DMS79 treated with DMSO at 0.1 percent for 48 hours (cell line): ENCODE data around the gene ARHGEF4.

ENCODE experiments used
- DNase-seq: peaks from one replicate; lab custom pipeline; 2025; lab: John Stamatoyannopoulos, UW

Gene ARHGEF4

DNA sequence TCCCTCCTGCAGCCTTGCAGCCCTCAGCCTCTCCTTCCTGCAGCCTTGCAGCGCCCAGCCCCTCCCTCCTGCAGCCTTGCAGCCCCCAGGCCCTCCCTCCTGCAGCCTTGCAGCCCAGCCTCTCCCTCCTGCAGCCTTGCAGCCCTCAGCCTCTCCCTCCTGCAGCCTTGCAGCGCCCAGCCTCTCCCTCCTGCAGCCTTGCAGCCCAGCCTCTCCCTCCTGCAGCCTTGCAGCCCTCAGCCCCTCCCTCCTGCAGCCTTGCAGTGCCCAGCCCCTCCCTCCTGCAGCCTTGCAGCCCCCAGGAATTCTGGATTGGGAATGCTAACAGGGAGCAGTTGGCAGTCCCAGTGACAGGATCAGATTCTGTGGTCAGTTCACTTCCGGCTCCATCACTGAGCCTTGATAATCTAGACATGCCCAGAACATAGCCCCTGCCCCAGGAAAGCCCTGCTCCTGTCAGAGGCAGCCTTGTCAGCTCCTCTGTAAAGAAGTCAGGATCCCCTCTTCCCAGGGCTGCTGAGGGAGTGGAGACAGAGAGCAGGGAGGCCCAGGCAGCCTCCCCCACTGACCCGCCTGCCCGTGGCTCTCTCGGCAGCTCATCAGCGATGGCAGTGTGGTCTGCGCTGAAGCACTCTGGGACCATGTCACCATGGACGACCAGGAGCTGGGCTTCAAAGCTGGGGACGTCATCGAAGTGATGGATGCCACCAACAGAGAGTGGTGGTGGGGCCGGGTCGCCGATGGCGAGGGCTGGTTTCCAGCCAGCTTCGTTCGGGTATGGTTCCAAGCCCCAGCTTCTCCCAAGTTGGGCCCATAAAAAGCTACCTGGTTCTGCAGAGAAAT lies 201.8 kb downstream of the ARHGEF4 start:
- no peak for DNase-seq

DNA sequence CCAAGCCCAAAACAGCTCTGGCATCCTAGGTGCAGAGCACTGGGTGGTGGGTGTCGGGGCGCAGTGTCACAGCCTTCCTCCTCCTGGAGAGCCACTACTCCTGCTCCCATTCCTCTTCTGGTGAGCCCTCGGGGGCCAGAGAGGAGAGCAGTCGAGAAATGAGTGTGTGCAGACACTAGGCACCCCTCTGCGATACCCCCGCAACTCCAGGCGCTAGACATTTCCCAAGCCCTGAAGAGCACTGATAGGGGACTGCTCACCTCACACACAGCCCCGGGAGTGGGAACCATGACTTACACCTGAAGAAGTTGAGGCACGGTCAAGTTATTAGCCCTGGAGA lies 202.4 kb downstream of the ARHGEF4 start:
- DNase-seq = no peak

DNA sequence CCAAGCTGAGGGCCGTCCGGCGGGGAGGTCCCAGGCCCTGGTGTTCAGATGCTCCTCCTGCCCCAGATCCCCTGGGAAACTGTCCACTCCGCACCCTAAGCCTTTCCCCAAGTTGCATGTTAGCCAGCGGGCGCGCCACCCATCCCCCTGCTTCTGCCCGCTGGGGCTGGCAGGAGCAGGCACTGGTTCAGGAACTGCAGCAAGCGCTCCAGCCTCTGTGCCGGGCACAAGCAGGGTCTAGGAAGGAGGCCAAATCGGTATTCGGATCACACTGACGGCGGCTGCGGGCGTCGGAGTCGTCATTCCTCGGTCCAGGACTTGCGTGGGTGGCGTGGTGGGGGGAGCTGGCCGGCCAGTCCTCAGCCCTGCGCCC lies 202.8 kb downstream of the ARHGEF4 start:
- DNase-seq = no peak

DNA sequence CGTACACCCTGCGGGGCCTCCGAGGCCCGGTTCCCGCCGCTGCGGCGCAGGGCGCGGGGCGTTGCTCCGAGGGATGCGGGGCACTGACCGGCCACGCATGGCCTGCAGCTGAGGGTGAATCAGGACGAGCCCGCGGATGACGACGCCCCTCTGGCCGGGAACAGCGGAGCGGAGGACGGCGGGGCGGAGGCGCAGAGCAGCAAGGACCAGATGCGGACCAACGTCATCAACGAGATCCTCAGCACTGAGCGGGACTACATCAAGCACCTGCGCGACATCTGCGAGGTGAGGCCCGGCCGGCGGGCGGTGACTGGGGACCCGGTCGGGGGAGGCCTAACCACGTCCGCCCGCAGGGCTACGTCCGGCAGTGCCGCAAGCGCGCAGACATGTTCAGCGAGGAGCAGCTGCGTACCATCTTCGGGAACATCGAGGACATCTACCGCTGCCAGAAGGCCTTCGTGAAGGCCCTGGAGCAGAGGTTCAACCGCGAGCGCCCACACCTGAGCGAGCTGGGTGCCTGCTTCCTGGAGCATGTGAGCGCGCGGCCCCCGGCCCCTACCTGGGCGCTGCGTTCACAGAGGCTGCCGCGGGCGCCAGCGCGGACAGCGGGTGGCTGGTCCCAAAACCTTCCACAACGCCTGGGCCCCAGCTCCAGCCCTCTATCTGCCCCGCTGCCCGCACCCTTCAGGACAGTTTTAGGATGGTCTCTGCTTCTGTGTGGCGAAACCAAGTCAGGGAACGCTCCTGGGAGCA lies 203.4 kb downstream of the ARHGEF4 start:
- no peak for DNase-seq

DNA sequence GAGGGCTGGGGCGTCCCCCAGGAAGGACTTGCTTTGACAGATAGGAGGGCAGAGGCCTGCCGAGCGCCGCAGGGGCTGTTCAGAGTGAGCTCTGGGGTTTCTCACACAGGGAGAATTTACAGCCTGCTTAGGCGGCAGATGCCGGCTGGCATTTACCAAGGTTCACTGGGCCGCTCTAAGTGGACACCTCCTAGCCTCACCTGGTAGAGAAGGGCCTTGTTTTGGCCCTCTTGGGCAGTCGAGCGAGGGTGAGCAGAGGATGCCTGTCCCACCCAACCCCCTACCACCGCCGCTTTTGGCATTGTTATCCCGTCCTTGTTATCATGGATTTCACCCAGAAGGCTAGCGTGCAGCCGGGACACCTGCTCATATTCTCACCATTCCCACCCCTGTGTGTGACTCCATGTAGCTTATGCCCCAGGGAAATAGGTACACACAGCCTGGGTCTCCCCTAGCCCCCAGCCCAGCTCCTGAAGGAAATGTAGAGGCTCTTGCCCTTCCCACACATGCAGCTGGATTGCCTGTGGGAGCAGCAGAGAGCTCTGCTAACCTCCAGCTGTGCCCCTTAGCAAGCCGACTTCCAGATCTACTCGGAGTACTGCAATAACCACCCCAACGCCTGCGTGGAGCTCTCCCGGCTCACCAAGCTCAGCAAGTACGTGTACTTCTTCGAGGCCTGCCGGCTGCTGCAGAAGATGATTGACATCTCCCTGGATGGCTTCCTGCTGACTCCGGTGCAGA lies 204.1 kb downstream of the ARHGEF4 start:
- no peak for DNase-seq

DNA sequence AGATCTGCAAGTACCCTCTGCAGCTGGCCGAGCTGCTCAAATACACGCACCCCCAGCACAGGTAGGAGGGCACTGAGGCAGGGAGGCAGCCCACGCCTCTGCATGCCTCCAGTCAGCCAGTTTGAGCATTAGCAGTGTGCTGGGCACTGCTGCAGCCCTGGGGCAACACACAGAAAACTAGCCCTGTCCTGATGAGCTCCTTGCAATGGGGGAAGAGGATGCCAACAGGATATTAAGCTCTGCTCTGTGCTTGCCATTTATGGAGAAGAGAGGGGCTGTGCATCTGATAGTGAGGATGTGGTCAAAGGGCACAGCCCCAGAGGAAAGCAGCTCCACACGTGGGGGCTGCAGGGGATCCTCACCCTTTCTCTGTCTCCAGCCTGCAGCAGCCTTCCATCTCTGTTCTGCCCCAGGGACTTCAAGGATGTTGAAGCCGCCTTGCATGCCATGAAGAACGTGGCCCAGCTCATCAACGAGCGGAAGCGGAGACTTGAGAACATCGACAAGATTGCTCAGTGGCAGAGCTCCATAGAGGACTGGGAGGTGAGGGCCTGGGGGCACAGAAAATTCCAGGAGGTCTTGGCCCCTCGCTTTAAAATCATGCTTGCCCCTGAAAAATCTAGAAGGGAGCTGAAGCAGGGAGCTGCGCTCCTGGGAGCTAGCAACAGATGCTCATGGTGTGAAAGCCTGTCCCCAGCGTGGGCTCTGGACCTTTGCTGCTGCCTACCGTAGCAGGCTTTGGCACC lies 204.9 kb downstream of the ARHGEF4 start:
- DNase-seq = no peak

DNA sequence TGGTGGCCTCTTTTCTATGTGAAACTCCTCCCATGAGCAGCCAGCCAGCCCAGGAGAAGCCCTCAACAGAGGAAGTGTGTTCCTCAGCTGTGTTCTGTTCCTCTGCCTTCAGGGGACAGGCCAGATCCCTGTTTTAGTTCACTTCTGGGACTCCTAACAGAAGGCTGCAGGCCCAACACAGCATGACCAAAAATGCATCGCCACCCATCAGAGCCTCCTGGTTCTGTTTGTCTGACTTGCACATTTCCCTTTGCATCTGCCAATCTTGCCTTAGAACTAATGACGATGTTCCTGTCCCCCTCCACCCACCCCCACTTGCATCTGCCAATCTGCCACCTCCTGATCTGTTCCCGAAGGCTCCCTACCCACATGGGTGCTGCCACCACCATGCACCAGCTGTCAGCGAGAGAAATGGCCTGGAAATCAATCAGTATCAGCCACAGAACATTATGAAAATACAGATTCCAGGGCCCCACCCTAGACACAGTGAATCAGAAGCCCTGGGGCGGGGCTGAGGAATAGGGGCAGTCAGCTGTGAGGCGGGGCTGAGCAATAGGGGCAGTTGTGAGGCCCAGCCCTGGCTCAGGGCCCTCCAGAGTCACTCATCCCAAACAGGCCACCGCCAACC lies 205.5 kb downstream of the ARHGEF4 start:
- DNase-seq = no peak

DNA sequence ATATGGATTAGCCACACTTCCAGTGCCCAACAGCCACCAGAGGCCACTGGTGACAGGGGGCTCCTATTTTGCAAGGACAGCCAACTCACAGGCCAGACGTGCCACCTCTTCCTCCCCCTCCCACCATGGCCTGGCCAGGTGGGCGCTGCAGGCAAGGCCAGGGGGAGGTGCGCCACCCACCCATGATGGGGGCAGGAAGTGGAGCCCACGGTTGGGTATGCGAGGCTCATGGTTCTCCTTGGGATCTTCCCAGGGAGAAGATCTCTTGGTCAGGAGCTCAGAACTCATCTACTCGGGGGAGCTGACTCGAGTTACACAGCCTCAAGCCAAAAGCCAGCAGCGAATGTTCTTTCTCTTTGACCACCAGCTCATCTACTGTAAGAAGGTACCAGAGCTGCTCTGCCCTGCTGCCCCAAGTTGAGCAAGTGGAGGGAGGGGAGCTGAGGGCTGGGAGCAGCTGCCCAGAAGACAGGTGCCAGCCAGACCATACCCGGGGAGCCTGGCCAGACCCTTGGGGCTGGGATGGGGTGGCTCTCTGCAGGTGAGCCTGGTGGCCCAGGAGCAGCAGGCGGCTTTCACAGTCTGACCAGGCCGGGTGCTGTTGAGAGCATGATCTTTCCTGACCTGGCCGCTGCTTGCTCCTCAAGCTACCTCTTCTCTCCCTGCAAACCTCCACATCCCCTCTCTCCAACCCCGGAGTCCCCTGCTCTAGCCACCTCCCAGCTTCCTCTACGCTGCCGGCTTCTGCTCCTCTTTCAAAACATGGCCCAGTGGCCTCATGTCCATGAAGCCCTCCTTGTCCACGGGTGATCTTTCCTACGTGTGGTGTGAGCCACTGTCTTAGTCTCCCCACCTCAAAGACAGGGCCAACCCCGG lies 206.7 kb downstream of the ARHGEF4 start:
- DNase-seq = no peak

DNA sequence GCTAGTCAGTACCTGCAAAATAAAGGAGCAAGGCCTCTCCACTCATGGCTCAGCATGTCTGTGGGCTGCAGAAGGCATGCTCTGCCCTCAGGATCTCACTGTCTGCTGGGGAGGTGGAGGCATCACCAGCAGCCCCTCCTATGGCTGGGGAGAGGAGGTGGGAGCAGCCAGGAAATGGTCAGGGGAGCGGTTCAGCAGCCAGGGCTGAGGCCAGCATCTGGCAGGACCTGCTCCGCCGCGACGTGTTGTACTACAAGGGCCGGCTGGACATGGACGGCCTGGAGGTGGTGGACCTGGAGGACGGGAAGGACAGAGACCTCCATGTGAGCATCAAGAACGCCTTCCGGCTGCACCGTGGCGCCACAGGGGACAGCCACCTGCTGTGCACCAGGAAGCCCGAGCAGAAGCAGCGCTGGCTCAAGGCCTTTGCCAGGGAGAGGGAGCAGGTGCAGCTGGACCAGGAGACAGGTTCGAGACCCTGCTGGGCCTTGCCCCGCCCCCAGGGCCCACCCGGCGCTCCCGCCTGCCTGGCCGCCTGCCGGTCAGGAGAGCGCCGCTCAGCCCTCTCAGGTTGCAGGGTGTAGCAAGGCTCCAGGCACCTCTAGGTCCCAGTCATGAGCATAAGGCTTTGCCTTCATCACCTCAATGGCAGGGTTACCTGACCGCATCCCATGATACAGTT lies 207.5 kb downstream of the ARHGEF4 start:
- no peak for DNase-seq

DNA sequence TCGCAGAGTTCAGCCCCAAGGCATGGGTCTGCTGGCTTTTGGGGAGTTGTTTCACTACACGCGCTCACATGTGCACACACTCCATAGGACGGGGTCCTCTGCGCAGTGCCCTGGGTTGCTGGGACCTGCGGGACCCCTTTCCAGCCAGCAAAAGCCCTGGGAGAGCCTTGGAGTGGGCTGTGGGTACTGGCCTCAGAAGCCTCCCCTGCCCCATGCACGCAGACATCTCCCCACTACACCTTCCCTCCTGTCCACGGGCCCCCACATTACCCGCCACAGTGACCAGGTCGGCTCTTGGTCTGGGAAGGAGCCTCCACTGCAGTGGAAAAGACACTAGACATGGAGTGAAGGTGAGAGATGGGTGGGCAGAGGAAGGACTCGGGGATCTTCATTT lies 208.0 kb downstream of the ARHGEF4 start:
- no peak for DNase-seq

DNA sequence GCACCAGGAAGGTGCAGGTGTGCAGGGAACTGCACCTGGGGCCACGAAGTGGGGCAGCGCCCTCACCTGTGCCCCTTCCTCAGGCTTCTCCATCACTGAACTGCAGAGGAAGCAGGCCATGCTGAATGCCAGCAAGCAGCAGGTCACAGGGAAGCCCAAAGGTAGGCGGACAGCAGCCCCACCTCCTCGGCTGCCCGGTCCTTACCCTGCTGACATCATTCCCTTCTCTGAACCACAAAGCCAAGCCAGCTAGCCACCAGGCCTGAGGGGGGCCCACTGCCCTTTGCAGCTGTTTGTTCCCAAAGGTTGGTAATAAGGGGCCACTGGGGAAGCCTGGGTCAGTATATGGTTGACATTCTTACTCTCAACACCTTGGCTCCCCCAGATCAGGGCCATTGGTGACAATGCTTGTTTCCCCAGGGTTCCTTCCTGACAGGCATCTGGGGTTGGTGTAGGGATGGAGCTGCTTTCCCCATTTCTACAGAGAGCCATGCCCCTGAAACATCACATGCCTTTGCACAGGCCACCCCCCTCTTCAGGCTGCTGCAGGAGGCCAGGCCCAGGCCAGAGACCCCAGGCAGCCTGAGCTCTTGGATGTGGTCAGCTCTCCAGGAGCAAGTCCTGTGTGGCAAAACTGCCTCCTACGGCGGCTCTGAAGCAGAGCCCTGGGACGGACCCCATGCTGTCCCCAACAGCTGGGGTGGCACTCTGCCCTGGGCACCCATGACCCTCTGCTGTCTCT lies 208.7 kb downstream of the ARHGEF4 start:
- no peak for DNase-seq

DNA sequence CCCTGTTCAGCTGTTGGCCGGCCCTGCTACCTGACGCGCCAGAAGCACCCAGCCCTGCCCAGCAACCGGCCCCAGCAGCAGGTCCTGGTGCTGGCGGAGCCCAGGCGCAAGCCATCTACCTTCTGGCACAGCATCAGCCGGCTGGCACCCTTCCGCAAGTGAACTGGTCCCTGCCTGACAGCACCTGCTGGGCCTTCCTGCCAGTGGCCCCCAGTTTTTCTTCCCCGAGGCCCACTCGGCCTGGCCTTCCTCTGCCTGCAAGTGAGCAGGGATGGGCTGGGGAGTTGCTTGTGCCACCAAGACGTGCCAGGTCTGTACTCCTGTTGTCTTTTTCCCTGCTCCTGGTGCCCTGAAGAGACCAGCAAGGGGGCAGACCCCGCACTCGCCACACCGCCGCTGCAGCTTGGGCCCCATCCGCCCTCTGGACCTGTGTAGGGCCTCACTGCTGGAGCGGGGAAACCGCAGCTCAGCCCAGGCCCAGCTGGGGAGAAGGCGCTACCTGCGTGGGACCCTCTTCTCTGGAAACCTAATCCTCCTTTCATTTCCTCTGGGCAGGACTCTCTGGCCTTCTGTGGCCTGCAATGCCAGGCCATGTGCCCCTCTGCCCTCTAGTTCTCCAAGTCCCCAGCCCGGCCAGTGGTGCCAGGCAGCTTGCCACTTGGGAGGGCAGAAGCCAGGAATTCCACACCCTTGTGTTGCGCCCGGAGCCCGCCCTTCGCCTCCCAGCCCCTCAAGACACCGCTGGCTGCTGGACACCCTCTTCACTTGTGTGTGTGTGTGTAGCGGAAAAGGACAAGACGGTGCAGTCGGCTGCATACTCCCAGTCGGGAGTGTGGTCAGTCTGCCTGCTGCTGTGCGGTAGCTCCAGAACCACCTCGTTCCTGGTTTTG lies 209.6 kb downstream of the ARHGEF4 start:
- DNase-seq = no peak

DNA sequence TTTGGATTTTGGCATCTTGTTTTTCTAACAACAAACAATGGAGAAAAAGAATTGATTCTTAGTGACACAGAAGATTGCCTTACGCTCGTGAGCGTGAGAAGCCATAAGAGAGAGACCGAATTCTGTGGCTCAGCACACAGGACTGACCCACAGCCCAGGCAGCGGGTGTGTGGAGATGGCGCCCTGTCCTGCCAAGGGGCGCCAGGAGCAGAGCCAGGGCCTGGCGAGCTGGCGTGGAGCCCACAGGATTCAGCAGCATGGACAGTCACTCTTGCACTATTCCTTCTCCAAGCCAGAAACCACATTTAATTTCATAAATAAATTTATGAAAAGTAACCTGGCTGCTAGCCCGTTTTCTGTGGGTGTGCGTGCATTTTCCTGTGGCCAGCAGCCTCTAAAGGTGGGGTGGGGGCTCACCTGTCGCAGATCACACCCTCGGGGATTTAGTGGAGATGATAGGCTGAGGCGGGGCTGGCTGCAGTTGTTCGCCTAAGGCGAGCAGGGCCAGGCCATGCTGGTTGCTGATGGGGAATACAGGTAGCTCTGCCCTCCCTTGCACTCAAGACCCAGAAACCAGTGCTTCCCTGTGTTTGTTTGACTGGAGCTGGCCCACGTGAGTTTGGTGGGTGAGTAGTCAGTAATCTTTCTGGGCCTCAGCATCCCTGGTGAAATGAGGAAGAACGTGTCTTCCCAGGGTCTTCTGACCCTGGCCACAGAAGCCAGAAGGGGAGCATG lies 210.4 kb downstream of the ARHGEF4 start:
- DNase-seq = no peak

DNA sequence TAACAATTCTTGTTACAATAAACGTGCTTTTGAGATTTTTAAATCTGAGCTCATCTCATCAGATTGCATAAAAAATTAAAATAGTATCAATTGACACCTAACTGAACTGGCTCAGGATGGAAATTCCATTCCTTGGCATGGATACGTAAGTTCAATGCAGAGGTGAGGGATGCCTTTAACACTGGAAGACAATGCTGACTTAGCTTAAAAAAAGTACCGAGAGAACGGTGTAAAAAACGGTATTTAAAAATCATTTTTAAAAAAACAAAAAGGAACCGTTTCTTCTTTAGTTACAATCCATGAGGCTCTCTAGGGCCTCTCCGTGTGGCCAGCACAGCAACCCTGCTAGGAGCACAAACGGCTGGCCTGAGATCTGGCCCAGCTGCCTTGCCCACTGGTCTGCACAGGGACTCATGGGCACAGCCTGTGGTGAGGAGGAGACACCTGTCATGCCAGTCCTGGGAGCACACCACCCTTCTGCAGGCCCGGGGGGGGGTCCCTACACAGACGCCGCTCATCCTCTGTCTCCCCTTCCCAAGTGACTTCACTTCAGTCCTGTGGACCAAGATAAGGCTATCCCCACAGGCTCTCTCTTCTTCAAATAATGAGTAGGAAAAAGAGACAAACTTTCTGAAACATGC lies 211.3 kb downstream of the ARHGEF4 start:
- no peak for DNase-seq

DNA sequence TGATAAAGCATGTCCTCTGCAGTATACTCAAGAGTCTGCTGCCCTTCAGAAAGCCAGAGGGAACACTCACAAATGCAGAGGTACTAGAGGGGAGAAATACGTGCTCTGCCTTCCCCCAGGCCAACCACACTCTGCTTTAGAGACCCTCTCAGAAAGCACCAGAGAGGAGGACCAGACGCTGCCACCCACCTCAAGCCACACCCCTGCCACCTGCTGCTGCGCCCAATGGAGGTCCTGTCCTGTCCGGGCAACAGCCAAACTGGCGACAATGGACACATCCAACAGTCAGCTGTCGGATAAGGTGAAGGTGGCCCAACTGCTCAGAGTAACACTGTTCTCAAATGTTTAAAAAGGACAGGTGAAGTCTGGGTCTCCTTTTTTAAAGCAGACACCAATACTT lies 211.9 kb downstream of the ARHGEF4 start:
- no peak for DNase-seq

DNA sequence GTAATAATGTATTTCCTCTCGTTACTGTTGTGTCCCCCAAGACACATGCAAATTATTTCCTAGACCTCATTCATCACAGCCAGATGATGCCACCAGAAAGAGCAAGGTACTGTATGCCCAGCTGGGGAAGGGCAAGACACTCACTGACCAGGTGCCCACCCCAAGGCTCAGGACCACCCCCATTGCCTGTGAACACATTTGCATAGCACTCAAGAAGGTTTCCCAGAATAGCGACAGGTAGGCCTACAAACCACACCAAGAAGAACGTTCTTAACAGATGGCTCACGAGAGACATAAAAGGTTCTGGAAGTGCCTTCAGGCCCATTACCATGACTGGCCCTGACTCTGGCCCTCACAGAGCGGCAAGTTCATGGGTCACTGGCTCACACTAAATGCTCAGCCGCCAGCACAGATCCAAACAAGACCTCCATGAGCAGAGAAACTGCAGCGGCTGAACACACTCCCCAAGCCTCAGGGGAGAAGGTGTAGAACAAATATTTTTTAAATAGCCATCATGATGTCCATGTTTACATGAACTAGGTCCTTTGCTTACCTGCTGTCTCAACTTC lies 212.5 kb downstream of the ARHGEF4 start:
- no peak for DNase-seq

DNA sequence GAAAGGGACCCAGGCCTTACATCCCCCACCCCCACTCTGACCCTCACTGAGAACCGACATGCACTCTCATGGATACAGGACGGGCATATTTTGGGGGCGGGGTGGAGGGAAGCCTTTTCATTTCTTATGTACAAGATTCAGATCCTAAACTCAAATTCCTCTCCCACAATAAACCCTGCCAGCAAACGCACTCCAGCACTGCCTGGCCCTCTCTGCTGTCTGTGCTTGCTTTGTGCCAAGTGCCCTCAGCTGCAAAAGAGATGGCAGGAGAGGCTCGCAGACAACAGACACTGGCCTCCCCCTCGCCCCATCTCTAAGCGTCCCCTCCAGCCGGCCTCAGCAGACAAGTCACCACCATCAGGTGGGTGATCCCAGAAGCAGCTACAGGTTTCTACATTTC lies 214.2 kb downstream of the ARHGEF4 start:
- DNase-seq = no peak
